NCI-H1092 treated with DMSO at 0.1 percent for 48 hours (cell line): Measurements from ENCODE around the gene GALK2.
"Not testable (repeated sequence)": the region's sequence is repeated elsewhere in the genome, so short reads cannot be mapped to it uniquely, and the experiment has no call there.

Source experiments
- DNase-seq: peaks from one replicate; lab custom pipeline; 2025; lab: John Stamatoyannopoulos, UW

Gene GALK2

GRCh38 chr15:49164865-49165264 lies 5.2 kb upstream of the GALK2 start:
- no peak for DNase-seq

- no peak for DNase-seq
Observed at GRCh38 chr15:49168016-49168415, 2.0 kb upstream of the GALK2 start.

- no peak for DNase-seq
Observed at GRCh38 chr15:49171790-49172189, 1.7 kb downstream of the GALK2 start.

- no peak for DNase-seq
Observed at GRCh38 chr15:49174902-49175301, 4.9 kb downstream of the GALK2 start.

- not testable (repeated sequence) for DNase-seq
Observed at GRCh38 chr15:49175582-49176397, 5.7 kb downstream of the GALK2 start.

- no peak for DNase-seq
Observed at GRCh38 chr15:49178497-49178896, 8.4 kb downstream of the GALK2 start.

GRCh38 chr15:49179433-49180190 lies 9.6 kb downstream of the GALK2 start:
- no peak for DNase-seq

- DNase-seq, result no peak
Observed at GRCh38 chr15:49182128-49182527, 12.1 kb downstream of the GALK2 start.

GRCh38 chr15:49183741-49184140 lies 13.7 kb downstream of the GALK2 start:
- DNase-seq, result not testable (repeated sequence)

GRCh38 chr15:49185473-49185872 lies 15.4 kb downstream of the GALK2 start:
- DNase-seq, result no peak

GRCh38 chr15:49187549-49188245 lies 17.6 kb downstream of the GALK2 start:
- DNase-seq, result no peak

GRCh38 chr15:49188933-49189332 lies 18.9 kb downstream of the GALK2 start:
- DNase-seq, result no peak

GRCh38 chr15:49189631-49190030 lies 19.6 kb downstream of the GALK2 start:
- DNase-seq, result no peak

GRCh38 chr15:49190586-49190985 lies 20.5 kb downstream of the GALK2 start:
- no peak for DNase-seq

GRCh38 chr15:49191892-49192291 lies 21.8 kb downstream of the GALK2 start:
- no peak for DNase-seq

GRCh38 chr15:49196856-49197255 lies 26.8 kb downstream of the GALK2 start:
- DNase-seq, result no peak

- no peak for DNase-seq
Observed at GRCh38 chr15:49199666-49200065, 29.6 kb downstream of the GALK2 start.

- DNase-seq, result no peak
Observed at GRCh38 chr15:49200347-49200746, 30.3 kb downstream of the GALK2 start.

- DNase-seq, result not testable (repeated sequence)
Observed at GRCh38 chr15:49208102-49208501, 38.1 kb downstream of the GALK2 start.

- no peak for DNase-seq
Observed at GRCh38 chr15:49212897-49213296, 42.9 kb downstream of the GALK2 start.

GRCh38 chr15:49215768-49216739 lies 46.0 kb downstream of the GALK2 start:
- peak; percentile 31 for DNase-seq
